ENCODE measurements around the gene RBBP7.
"Not testable (repeated sequence)": the region's sequence is repeated elsewhere in the genome, so short reads cannot be mapped to it uniquely, and the experiment has no call there.

RBBP7 gene

DNA sequence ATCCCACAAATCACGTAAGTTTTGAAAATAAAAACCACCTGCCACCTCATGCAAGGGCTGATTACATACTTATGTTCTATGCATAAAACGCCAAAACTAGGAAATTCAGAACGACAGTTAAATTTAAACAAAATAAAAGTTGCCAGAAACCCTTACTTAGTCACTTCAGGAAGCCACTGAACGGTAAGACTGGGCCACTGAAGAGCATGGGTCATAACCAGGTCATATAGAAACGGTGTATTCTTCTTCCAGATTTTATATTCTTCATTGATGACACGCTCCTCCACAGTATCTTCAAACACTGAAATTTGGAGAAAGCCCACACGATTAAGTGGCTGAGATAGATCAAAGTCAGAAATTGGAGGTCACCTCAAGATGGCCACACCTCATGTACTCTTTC, 1.2 kb downstream of the RBBP7 start:
- Histone ChIP-seq H3K9me3 (ENCODE audit: control insufficient read depth in 5 of 5, low read length in 5 of 5) (no peaks in the 10 kb centered on the region), H3K4me1 (ENCODE audit: control insufficient read depth in 5 of 5, insufficient read depth in 5 of 5, low read length in 5 of 5) (peaks cover 6 to 35% (median 28%) of the 10 kb centered on the region in 5 donors), H3K36me3 (ENCODE audit: control insufficient read depth in 5 of 5, insufficient read depth in 5 of 5, low read length in 5 of 5) (no peaks in the 10 kb centered on the region), H3K9ac (ENCODE audit: low read length in 5 of 5) (peak overlapping the region; percentile 26 to 70 (median 64)), H3K27me3 (ENCODE audit: control insufficient read depth in 5 of 5, insufficient read depth in 4 of 5, low read length in 5 of 5) (peaks cover 0 to 12% (median 0%) of the 10 kb centered on the region in 5 donors), H3K27ac (ENCODE audit: low read depth, low read length) (peak overlapping the region; percentile 60), H3K4me3 (ENCODE audit: low read depth in 1 of 5, low read length in 5 of 5) (peak overlapping the region; percentile 47 to 83 (median 78))

GRCh38 chrX:16867947-16868346, 2.2 kb downstream of the RBBP7 start:
- H3K27ac ChIP-seq (ENCODE audit: low read depth, low read length), result no peak overlapping the region
- H3K4me1 ChIP-seq (ENCODE audit: control insufficient read depth in 5 of 5, insufficient read depth in 5 of 5, low read length in 5 of 5), result peaks cover 6 to 35% (median 28%) of the 10 kb centered on the region in 5 donors
- peaks cover 0 to 8% (median 0%) of the 10 kb centered on the region in 5 donors for H3K27me3 ChIP-seq (ENCODE audit: control insufficient read depth in 5 of 5, insufficient read depth in 4 of 5, low read length in 5 of 5)

DNA sequence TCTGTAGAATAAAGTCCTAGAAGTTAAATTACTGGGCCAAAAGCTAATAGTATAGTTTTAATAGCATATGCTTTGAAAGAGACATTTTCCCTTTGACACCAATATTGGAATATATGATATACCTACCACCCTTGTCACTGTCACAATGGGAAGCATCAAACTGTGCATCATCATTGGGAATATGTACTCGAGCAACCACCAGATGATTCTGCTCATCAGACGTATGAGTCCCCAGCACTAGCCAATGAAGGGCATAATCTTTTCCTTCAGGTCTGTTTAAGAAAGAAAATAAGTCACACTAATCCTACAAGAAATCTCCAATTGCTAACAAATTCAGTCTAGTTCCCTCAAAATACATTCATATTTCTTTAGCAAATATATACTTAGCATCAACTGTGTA, 7.3 kb downstream of the RBBP7 start:
- Histone ChIP-seq H3K9ac (ENCODE audit: low read length in 5 of 5) (no peak overlapping the region), H3K36me3 (ENCODE audit: control insufficient read depth in 5 of 5, insufficient read depth in 5 of 5, low read length in 5 of 5) (peaks cover 4 to 14% (median 10%) of the 10 kb centered on the region in 5 donors), H3K27ac (ENCODE audit: low read depth, low read length) (no peak overlapping the region), H3K27me3 (ENCODE audit: control insufficient read depth in 5 of 5, insufficient read depth in 4 of 5, low read length in 5 of 5) (peaks cover 0 to 6% (median 3%) of the 10 kb centered on the region in 5 donors), H3K4me3 (ENCODE audit: low read depth in 1 of 5, low read length in 5 of 5) (no peak overlapping the region), H3K4me1 (ENCODE audit: control insufficient read depth in 5 of 5, insufficient read depth in 5 of 5, low read length in 5 of 5) (peaks cover 0 to 2% (median 0%) of the 10 kb centered on the region in 5 donors), H3K9me3 (ENCODE audit: control insufficient read depth in 5 of 5, low read length in 5 of 5) (no peaks in the 10 kb centered on the region)

More at GRCh38 chrX:16867947-16868346, 2.2 kb downstream of the RBBP7 start:
- Histone ChIP-seq H3K9me3 (ENCODE audit: control insufficient read depth in 5 of 5, low read length in 5 of 5) (no peaks in the 10 kb centered on the region), H3K9ac (ENCODE audit: low read length in 5 of 5) (no peak overlapping the region), H3K36me3 (ENCODE audit: control insufficient read depth in 5 of 5, insufficient read depth in 5 of 5, low read length in 5 of 5) (peaks cover 0 to under 1% (median 0%) of the 10 kb centered on the region in 5 donors), H3K4me3 (ENCODE audit: low read depth in 1 of 5, low read length in 5 of 5) (peak overlapping the region in 1 of 5 donors; percentile 29)

DNA sequence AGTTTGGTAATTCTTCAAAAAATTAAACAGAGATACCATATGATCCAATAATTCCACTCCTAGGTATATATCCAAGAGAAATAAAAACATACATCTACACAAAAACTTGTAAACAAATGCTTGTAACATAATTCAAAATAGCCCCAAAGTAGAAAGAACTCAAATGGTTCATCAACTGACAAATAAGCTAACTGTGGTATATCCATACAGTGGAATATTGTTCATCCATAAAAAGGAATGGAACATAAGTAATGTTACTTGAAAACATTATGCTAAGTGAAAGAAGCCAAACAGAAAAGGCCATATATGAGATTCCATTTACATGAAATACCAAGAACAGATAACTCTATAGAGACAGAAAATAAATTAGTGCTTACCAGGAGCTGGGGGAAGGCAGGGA, 13.4 kb downstream of the RBBP7 start:
- peaks cover 0 to 3% (median 1%) of the 10 kb centered on the region in 5 donors for H3K27me3 ChIP-seq (ENCODE audit: control insufficient read depth in 5 of 5, insufficient read depth in 4 of 5, low read length in 5 of 5)
- H3K36me3 ChIP-seq (ENCODE audit: control insufficient read depth in 5 of 5, insufficient read depth in 5 of 5, low read length in 5 of 5), result peaks cover 18 to 42% (median 24%) of the 10 kb centered on the region in 5 donors

GRCh38 chrX:16856076-16856404, 14.1 kb downstream of the RBBP7 start:
- H3K9me3 ChIP-seq (ENCODE audit: control insufficient read depth in 5 of 5, low read length in 5 of 5); H3K4me1 ChIP-seq (ENCODE audit: control insufficient read depth in 5 of 5, insufficient read depth in 5 of 5, low read length in 5 of 5); H3K27ac ChIP-seq (ENCODE audit: low read depth, low read length); H3K4me3 ChIP-seq (ENCODE audit: low read depth in 1 of 5, low read length in 5 of 5); H3K27me3 ChIP-seq (ENCODE audit: control insufficient read depth in 5 of 5, insufficient read depth in 4 of 5, low read length in 5 of 5); H3K9ac ChIP-seq (ENCODE audit: low read length in 5 of 5): not testable (repeated sequence)
- H3K36me3 ChIP-seq (ENCODE audit: control insufficient read depth in 5 of 5, insufficient read depth in 5 of 5, low read length in 5 of 5), result peaks cover 12 to 40% (median 22%) of the 10 kb centered on the region in 5 donors

More for the DNA sequence above, 13.4 kb downstream of the RBBP7 start:
- no peak overlapping the region for H3K9ac ChIP-seq (ENCODE audit: low read length in 5 of 5)
- no peaks in the 10 kb centered on the region for H3K4me1 ChIP-seq (ENCODE audit: control insufficient read depth in 5 of 5, insufficient read depth in 5 of 5, low read length in 5 of 5)
- peaks cover 0 to 3% (median 0%) of the 10 kb centered on the region in 5 donors for H3K9me3 ChIP-seq (ENCODE audit: control insufficient read depth in 5 of 5, low read length in 5 of 5)
- H3K27ac ChIP-seq (ENCODE audit: low read depth, low read length), result no peak overlapping the region
- H3K4me3 ChIP-seq (ENCODE audit: low read depth in 1 of 5, low read length in 5 of 5), result no peak overlapping the region

DNA sequence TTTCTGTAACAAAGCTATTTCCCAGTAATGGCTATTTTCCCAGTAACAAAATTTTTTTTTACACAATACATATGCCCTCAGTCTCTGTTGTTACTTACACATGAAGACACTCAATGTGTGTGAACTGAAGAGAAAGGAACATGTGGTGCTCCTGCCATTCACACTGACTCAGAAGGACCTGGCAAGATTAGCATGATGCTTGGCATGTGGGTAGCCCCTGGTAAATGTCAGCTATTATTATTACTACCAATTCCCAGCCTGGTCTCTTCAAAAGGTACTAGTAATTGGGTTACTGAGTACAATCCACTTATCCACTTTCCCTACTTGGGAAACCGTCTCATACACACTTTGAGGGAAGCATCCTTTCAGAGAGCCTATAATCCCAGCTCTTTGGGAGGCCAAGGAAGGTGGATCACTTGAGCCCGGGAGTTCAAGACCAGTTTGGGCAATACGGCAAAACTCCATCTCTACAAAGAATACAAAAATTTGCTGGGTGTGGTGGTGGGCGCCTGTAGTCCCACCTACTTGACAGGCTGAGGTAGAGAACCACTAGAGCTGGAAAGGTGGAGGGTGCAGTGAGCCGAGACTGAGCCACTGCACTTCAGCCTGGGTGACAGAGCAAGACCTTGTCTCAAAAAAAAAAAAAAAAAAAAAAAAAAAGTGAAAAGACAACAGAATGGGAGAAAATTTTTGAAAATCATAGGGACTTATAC, 14.6 kb downstream of the RBBP7 start:
- no peaks in the 10 kb centered on the region for H3K4me1 ChIP-seq (ENCODE audit: control insufficient read depth in 5 of 5, insufficient read depth in 5 of 5, low read length in 5 of 5)
- no peak overlapping the region for H3K27ac ChIP-seq (ENCODE audit: low read depth, low read length)
- no peak overlapping the region for H3K9ac ChIP-seq (ENCODE audit: low read length in 5 of 5)
- peaks cover 12 to 39% (median 22%) of the 10 kb centered on the region in 5 donors for H3K36me3 ChIP-seq (ENCODE audit: control insufficient read depth in 5 of 5, insufficient read depth in 5 of 5, low read length in 5 of 5)
- H3K4me3 ChIP-seq (ENCODE audit: low read depth in 1 of 5, low read length in 5 of 5), result no peak overlapping the region
- peaks cover 0 to 3% (median 0%) of the 10 kb centered on the region in 5 donors for H3K27me3 ChIP-seq (ENCODE audit: control insufficient read depth in 5 of 5, insufficient read depth in 4 of 5, low read length in 5 of 5)
- H3K9me3 ChIP-seq (ENCODE audit: control insufficient read depth in 5 of 5, low read length in 5 of 5), result peaks cover 0 to 3% (median 0%) of the 10 kb centered on the region in 5 donors

GRCh38 chrX:16853537-16853936, 16.6 kb downstream of the RBBP7 start:
- Histone ChIP-seq H3K4me3 (ENCODE audit: low read depth in 1 of 5, low read length in 5 of 5) (no peak overlapping the region), H3K27me3 (ENCODE audit: control insufficient read depth in 5 of 5, insufficient read depth in 4 of 5, low read length in 5 of 5) (peaks cover 0 to 3% (median 0%) of the 10 kb centered on the region in 5 donors), H3K27ac (ENCODE audit: low read depth, low read length) (no peak overlapping the region), H3K4me1 (ENCODE audit: control insufficient read depth in 5 of 5, insufficient read depth in 5 of 5, low read length in 5 of 5) (no peaks in the 10 kb centered on the region), H3K9ac (ENCODE audit: low read length in 5 of 5) (no peak overlapping the region), H3K9me3 (ENCODE audit: control insufficient read depth in 5 of 5, low read length in 5 of 5) (peaks cover 0 to 3% (median 0%) of the 10 kb centered on the region in 5 donors), H3K36me3 (ENCODE audit: control insufficient read depth in 5 of 5, insufficient read depth in 5 of 5, low read length in 5 of 5) (peaks cover 17 to 42% (median 22%) of the 10 kb centered on the region in 5 donors)

GRCh38 chrX:16852617-16853179, 17.5 kb downstream of the RBBP7 start:
- peaks cover 14 to 43% (median 24%) of the 10 kb centered on the region in 5 donors for H3K36me3 ChIP-seq (ENCODE audit: control insufficient read depth in 5 of 5, insufficient read depth in 5 of 5, low read length in 5 of 5)
- H3K4me1 ChIP-seq (ENCODE audit: control insufficient read depth in 5 of 5, insufficient read depth in 5 of 5, low read length in 5 of 5), result no peaks in the 10 kb centered on the region
- H3K27me3 ChIP-seq (ENCODE audit: control insufficient read depth in 5 of 5, insufficient read depth in 4 of 5, low read length in 5 of 5), result peaks cover 0 to 3% (median 0%) of the 10 kb centered on the region in 5 donors
- H3K9ac ChIP-seq (ENCODE audit: low read length in 5 of 5), result no peak overlapping the region
- peaks cover 0 to 3% (median 0%) of the 10 kb centered on the region in 5 donors for H3K9me3 ChIP-seq (ENCODE audit: control insufficient read depth in 5 of 5, low read length in 5 of 5)
- H3K27ac ChIP-seq (ENCODE audit: low read depth, low read length), result no peak overlapping the region
- no peak overlapping the region for H3K4me3 ChIP-seq (ENCODE audit: low read depth in 1 of 5, low read length in 5 of 5)

- H3K36me3 ChIP-seq (ENCODE audit: control insufficient read depth in 5 of 5, insufficient read depth in 5 of 5, low read length in 5 of 5), result peaks cover 10 to 37% (median 17%) of the 10 kb centered on the region in 5 donors
- peaks cover 0 to 1% (median 0%) of the 10 kb centered on the region in 5 donors for H3K9me3 ChIP-seq (ENCODE audit: control insufficient read depth in 5 of 5, low read length in 5 of 5)
- peaks cover 0 to 3% (median 0%) of the 10 kb centered on the region in 5 donors for H3K27me3 ChIP-seq (ENCODE audit: control insufficient read depth in 5 of 5, insufficient read depth in 4 of 5, low read length in 5 of 5)
Measured at GRCh38 chrX:16851827-16852226, 18.3 kb downstream of the RBBP7 start.

GRCh38 chrX:16851421-16851820, 18.7 kb downstream of the RBBP7 start:
- Histone ChIP-seq H3K27me3 (ENCODE audit: control insufficient read depth in 5 of 5, insufficient read depth in 4 of 5, low read length in 5 of 5) (peaks cover 0 to 3% (median 0%) of the 10 kb centered on the region in 5 donors), H3K4me3 (ENCODE audit: low read depth in 1 of 5, low read length in 5 of 5) (no peak overlapping the region), H3K4me1 (ENCODE audit: control insufficient read depth in 5 of 5, insufficient read depth in 5 of 5, low read length in 5 of 5) (no peaks in the 10 kb centered on the region), H3K27ac (ENCODE audit: low read depth, low read length) (no peak overlapping the region), H3K9me3 (ENCODE audit: control insufficient read depth in 5 of 5, low read length in 5 of 5) (no peaks in the 10 kb centered on the region), H3K9ac (ENCODE audit: low read length in 5 of 5) (no peak overlapping the region), H3K36me3 (ENCODE audit: control insufficient read depth in 5 of 5, insufficient read depth in 5 of 5, low read length in 5 of 5) (peaks cover 11 to 36% (median 13%) of the 10 kb centered on the region in 5 donors)

More at GRCh38 chrX:16851827-16852226, 18.3 kb downstream of the RBBP7 start:
- Histone ChIP-seq H3K27ac (ENCODE audit: low read depth, low read length) (no peak overlapping the region), H3K4me1 (ENCODE audit: control insufficient read depth in 5 of 5, insufficient read depth in 5 of 5, low read length in 5 of 5) (no peaks in the 10 kb centered on the region), H3K4me3 (ENCODE audit: low read depth in 1 of 5, low read length in 5 of 5) (no peak overlapping the region), H3K9ac (ENCODE audit: low read length in 5 of 5) (no peak overlapping the region)
